C4-2B (cell line): ENCODE results near the gene MIEN1.
"Not testable (repeated sequence)": the region's sequence is repeated elsewhere in the genome, so short reads cannot be mapped to it uniquely, and the experiment has no call there.

Experiments
- H3K27ac ChIP-seq: fragments of 450-650 bp; 2 replicates; pipeline ENCODE4 v1.5.1; 2017
- ZFX ChIP-seq: fragments of 450-650 bp; IDR thresholded peaks from 2 replicates; pipeline ENCODE4 v1.6.1; 2017
- TF ChIP-seq, protein P1 (sequence below): fragments of 450-650 bp; conservative IDR thresholded peaks from 2 replicates; pipeline ENCODE4 v1.5.1; 2017; ENCODE audit warnings: mild to moderate bottlenecking

Gene MIEN1

DNA sequence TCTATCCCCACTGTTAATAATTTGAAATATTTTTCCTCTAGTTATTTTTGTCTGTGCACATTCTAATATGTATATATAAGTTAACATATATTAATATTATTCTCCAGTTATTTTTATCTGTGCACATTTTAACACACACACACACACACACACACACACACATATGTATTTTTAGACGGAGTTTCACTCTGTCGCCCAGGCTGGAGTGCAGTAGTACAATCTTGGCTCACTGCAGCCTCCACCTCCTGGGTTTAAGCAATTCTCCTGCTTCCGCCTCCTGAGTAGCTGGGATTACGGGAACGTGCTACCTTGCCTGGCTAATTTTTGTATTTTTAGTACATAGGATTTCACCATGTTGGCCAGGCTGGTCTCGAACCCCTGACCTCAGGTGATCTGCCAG, 12.7 kb downstream of the MIEN1 start:
- no peak overlapping the region for H3K27ac ChIP-seq
- no peak for TF ChIP-seq ZFX
- TF ChIP-seq, protein P1, sequence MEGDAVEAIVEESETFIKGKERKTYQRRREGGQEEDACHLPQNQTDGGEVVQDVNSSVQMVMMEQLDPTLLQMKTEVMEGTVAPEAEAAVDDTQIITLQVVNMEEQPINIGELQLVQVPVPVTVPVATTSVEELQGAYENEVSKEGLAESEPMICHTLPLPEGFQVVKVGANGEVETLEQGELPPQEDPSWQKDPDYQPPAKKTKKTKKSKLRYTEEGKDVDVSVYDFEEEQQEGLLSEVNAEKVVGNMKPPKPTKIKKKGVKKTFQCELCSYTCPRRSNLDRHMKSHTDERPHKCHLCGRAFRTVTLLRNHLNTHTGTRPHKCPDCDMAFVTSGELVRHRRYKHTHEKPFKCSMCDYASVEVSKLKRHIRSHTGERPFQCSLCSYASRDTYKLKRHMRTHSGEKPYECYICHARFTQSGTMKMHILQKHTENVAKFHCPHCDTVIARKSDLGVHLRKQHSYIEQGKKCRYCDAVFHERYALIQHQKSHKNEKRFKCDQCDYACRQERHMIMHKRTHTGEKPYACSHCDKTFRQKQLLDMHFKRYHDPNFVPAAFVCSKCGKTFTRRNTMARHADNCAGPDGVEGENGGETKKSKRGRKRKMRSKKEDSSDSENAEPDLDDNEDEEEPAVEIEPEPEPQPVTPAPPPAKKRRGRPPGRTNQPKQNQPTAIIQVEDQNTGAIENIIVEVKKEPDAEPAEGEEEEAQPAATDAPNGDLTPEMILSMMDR = no peak

DNA sequence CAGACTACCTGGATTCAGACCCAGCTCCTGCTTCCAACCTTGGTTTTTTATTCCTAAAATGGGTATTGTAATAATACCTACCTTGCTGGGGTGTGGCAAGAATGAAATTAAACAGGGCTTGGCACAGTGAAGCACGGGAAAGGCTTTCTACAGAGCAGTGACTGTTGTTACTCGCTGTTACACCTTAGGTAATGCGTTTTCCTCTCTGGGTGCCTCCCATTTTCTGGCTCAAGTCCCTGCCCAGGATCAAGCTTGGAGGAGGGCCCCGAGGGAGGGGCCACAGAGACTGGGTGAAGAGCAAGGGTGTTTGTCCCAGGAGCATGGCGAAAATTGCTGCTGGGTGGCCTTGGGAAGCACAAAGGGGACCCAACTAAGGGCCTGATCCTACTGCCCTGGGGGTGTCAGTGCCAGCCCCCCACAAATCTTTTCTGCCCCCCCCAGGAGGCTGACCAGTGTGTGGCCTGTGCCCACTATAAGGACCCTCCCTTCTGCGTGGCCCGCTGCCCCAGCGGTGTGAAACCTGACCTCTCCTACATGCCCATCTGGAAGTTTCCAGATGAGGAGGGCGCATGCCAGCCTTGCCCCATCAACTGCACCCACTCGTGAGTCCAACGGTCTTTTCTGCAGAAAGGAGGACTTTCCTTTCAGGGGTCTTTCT, 13.3 kb downstream of the MIEN1 start:
- H3K27ac ChIP-seq = peak overlapping the region; percentile 19
- no peak for TF ChIP-seq ZFX
- TF ChIP-seq, protein P1 = no peak

DNA sequence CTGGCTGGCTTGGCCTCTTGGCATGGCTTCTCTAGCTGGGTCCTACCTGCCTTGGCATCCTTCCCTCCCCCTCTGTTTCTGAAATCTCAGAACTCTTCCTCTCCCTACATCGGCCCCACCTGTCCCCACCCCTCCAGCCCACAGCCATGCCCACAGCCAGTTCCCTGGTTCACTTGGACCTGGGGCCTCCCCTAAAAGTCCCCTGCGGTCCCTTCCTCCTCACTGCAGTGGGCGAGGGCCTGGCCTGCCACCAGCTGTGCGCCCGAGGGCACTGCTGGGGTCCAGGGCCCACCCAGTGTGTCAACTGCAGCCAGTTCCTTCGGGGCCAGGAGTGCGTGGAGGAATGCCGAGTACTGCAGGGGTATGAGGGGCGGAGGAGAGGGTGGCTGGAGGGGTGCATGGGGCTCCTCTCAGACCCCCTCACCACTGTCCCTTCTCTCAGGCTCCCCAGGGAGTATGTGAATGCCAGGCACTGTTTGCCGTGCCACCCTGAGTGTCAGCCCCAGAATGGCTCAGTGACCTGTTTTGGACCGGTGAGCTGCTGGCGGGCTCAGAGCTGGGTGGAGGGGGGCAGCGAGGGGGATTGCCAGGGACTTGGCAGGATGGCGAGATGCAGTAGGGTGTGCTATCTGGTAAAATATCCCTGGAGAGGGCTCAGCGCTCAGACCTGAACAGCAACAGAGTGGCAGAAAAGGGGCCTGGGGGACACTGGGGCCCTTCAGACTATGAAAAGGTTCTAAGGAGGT, 14.1 kb downstream of the MIEN1 start:
- H3K27ac ChIP-seq = peak overlapping the region; percentile 19
- TF ChIP-seq, protein P1 = no peak

DNA sequence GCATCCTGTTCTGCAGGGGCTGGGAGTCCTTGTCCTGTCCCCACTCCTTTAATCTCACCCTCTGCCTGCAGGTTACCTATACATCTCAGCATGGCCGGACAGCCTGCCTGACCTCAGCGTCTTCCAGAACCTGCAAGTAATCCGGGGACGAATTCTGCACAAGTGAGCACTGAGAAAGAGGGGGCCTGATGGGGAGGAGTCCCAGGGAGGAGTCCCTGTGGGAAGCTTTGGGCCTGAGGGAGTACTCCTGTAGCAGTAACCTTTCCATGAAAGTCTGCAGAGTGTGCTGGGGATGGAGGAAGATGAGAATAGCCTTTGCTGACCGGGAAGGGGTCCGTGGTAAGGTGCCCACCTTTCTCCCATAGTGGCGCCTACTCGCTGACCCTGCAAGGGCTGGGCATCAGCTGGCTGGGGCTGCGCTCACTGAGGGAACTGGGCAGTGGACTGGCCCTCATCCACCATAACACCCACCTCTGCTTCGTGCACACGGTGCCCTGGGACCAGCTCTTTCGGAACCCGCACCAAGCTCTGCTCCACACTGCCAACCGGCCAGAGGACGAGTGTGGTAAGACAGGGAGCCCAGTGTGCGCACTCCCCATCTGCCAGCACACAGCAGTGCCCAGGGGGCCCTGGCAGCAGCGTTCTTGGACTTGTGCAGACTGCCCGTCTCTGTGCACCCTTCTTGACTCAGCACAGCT, 14.8 kb downstream of the MIEN1 start:
- TF ChIP-seq, protein P1 = no peak
- no peak for TF ChIP-seq ZFX
- H3K27ac ChIP-seq = no peak overlapping the region

DNA sequence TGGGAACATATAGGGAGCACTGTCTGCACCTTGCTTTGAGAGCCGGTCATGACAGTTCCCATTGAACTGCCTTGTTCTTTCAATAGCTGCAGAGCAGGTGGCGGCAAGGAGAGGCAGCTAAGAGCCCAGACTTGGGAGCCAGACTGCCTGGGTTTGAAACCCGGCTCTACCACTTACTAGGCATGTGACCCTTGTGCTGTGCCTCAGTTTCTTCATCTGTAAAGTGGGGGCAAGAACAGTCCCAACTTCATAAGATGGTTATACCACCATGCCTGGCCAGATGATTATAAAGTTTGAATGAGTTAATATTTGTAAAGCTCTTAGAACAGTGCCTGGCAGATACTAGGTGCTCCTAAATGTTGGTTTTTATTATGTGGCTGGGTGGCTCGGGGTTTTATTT, 16.1 kb downstream of the MIEN1 start:
- TF ChIP-seq, protein P1 = no peak
- no peak for TF ChIP-seq ZFX
- H3K27ac ChIP-seq = no peak overlapping the region

DNA sequence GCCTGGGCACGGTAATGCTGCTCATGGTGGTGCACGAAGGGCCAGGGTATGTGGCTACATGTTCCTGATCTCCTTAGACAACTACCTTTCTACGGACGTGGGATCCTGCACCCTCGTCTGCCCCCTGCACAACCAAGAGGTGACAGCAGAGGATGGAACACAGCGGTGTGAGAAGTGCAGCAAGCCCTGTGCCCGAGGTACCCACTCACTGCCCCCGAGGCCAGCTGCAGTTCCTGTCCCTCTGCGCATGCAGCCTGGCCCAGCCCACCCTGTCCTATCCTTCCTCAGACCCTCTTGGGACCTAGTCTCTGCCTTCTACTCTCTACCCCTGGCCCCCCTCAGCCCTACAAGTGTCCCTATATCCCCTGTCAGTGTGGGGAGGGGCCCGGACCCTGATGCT, 18.5 kb downstream of the MIEN1 start:
- TF ChIP-seq, protein P1 = no peak
- TF ChIP-seq ZFX = no peak
- no peak overlapping the region for H3K27ac ChIP-seq

DNA sequence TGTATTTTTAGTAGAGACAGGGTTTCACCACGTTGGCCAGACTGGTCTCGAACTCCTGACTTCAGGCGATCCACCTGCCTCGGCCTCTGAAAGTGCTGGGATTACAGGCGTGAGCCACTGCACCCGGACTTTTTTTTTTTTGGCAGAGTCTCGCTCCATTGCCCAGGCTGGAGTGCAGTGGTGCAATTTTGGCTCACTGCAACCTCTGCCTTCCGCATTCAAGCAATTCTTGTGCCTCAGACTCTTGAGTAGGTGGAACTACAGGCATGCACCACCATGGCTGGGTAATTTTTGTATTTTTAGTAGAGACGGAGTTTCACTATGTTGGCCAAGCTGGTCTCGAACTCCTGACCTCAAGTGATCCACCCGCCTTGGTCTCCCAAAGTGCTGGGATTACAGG, 19.3 kb downstream of the MIEN1 start:
- not testable (repeated sequence) for H3K27ac ChIP-seq
